Measurements from ENCODE around the gene ANXA1.

Gene ANXA1

GRCh38 chr9:73138516-73138915 is 13.1 kb upstream of the ANXA1 start:
- TF ChIP-seq, protein P1, sequence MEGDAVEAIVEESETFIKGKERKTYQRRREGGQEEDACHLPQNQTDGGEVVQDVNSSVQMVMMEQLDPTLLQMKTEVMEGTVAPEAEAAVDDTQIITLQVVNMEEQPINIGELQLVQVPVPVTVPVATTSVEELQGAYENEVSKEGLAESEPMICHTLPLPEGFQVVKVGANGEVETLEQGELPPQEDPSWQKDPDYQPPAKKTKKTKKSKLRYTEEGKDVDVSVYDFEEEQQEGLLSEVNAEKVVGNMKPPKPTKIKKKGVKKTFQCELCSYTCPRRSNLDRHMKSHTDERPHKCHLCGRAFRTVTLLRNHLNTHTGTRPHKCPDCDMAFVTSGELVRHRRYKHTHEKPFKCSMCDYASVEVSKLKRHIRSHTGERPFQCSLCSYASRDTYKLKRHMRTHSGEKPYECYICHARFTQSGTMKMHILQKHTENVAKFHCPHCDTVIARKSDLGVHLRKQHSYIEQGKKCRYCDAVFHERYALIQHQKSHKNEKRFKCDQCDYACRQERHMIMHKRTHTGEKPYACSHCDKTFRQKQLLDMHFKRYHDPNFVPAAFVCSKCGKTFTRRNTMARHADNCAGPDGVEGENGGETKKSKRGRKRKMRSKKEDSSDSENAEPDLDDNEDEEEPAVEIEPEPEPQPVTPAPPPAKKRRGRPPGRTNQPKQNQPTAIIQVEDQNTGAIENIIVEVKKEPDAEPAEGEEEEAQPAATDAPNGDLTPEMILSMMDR (IDR thresholded peaks at IDR 0.05; ENCODE audit: low read depth, low read length) = no peak
- TF ChIP-seq, protein P2, sequence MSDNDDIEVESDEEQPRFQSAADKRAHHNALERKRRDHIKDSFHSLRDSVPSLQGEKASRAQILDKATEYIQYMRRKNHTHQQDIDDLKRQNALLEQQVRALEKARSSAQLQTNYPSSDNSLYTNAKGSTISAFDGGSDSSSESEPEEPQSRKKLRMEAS (IDR thresholded peaks at IDR 0.05; ENCODE audit: low read depth, low read length) = no peak
- TF ChIP-seq POLR2A (IDR thresholded peaks at IDR 0.05; ENCODE audit: extremely low read depth, insufficient read length) = no peak
- no peak for TF ChIP-seq MYC (IDR thresholded peaks at IDR 0.05; ENCODE audit: low read depth, low read length)
- no peak overlapping the region for H3K4me3 ChIP-seq (ENCODE audit: low read depth, low read length)
- no peak for DNase-seq (ENCODE audit: low read depth)

GRCh38 chr9:73141282-73141681 is 10.4 kb upstream of the ANXA1 start:
- H3K4me3 ChIP-seq (ENCODE audit: low read depth, low read length) = no peak overlapping the region
- TF ChIP-seq, protein P2 (IDR thresholded peaks at IDR 0.05; ENCODE audit: low read depth, low read length) = no peak
- TF ChIP-seq, protein P1 (IDR thresholded peaks at IDR 0.05; ENCODE audit: low read depth, low read length) = no peak
- no peak for TF ChIP-seq MYC (IDR thresholded peaks at IDR 0.05; ENCODE audit: low read depth, low read length)
- no peak for TF ChIP-seq POLR2A (IDR thresholded peaks at IDR 0.05; ENCODE audit: extremely low read depth, insufficient read length)
- no peak for DNase-seq (ENCODE audit: low read depth)

- H3K4me3 ChIP-seq (ENCODE audit: low read depth, low read length) = no peak overlapping the region
- peak; percentile 80 for DNase-seq (ENCODE audit: low read depth)
- no peak for TF ChIP-seq POLR2A (IDR thresholded peaks at IDR 0.05; ENCODE audit: extremely low read depth, insufficient read length)
- TF ChIP-seq, protein P1 (IDR thresholded peaks at IDR 0.05; ENCODE audit: low read depth, low read length) = no peak
Measured at GRCh38 chr9:73143711-73144328, 7.8 kb upstream of the ANXA1 start.

- TF ChIP-seq MYC (IDR thresholded peaks at IDR 0.05; ENCODE audit: low read depth, low read length) = no peak
- TF ChIP-seq, protein P1 (IDR thresholded peaks at IDR 0.05; ENCODE audit: low read depth, low read length) = no peak
- TF ChIP-seq POLR2A (IDR thresholded peaks at IDR 0.05; ENCODE audit: extremely low read depth, insufficient read length) = no peak
- TF ChIP-seq, protein P2 (IDR thresholded peaks at IDR 0.05; ENCODE audit: low read depth, low read length) = no peak
- no peak overlapping the region for H3K4me3 ChIP-seq (ENCODE audit: low read depth, low read length)
- no peak for DNase-seq (ENCODE audit: low read depth)
Measured at GRCh38 chr9:73146111-73146815, 5.4 kb upstream of the ANXA1 start.

GRCh38 chr9:73148447-73148937 is 3.2 kb upstream of the ANXA1 start:
- DNase-seq (ENCODE audit: low read depth) = no peak

More at GRCh38 chr9:73148447-73148937, 3.2 kb upstream of the ANXA1 start:
- TF ChIP-seq POLR2A (IDR thresholded peaks at IDR 0.05; ENCODE audit: extremely low read depth, insufficient read length) (no peak), MYC (IDR thresholded peaks at IDR 0.05; ENCODE audit: low read depth, low read length) (no peak)
- TF ChIP-seq, protein P2 (IDR thresholded peaks at IDR 0.05; ENCODE audit: low read depth, low read length) = no peak
- TF ChIP-seq, protein P1 (IDR thresholded peaks at IDR 0.05; ENCODE audit: low read depth, low read length) = no peak
- no peak overlapping the region for H3K4me3 ChIP-seq (ENCODE audit: low read depth, low read length)
